Stimulated activated CD4-positive, alpha-beta T cell treated with anti-CD3 and anti-CD28 coated beads, Interleukin-15, amount 100 ng/mL, for 48 hours (primary cell): Measurements from ENCODE around the gene MAPK4.
"Not testable (repeated sequence)": the region's sequence is repeated elsewhere in the genome, so short reads cannot be mapped to it uniquely, and the experiment has no call there.

ENCODE experiments used
- DNase-seq, 2 donors: peaks; one replicate each; pipeline ENCODE4 v3.0.0-alpha.2; 2020; ENCODE audit warnings: low read depth in 2 of 2

Gene MAPK4

DNA sequence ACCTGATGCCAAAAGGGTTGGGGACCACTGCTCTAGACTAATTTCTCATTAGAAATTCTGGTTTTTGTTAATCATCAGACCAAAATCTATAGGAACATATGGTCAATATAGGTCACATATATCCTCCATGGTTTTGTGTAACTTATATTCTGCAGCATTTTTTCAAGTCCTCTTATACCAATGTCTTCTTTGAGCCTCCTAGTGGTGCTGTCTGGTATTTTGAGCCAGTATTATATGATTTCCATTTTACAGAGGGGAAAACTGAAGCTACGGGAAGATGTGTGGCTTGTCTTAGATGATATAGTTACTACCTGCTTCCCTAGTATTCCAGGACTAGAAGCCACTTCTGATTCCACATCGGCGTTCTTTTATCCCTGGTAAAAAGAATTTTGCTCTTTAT, 13.8 kb downstream of the MAPK4 start:
- DNase-seq, result no peak

DNA sequence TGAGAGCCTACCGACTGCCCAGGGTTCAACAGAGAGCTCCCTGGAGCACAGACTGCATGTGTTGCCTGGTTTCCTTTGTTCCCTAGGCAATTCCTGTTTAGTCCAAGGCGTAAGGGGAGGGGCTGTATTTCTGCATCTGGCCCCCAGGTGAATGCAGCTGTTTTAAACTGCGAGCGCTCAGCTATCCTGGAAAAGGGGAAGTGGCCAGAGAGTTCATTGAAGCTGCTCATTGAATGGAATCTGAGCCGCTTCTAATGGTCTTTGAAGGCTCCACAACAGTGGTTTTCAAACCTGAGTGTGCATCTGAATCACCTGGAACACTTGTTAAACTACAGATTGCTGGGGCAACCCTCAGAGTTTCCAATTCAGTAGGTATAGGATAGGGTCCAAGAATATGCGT, 18.1 kb downstream of the MAPK4 start:
- no peak for DNase-seq

DNA sequence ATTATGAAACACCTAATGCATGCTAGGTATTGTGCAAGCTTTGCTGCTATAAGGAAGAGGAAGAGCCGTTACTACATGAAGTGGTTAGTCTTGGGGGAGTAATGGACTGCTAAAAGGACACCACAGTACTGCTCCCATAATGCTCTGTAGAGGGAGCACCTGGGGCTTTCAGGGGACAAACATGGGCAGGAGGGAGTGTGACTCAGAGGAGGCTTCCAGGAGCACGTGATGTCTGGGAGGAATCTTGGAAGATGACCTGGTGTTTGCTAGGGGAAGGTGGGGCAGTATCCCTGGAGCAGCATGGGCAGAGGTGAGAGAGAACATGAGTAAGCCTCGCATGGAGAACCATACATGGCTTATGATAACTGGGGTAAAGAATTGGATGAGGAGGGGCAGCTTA, 18.8 kb downstream of the MAPK4 start:
- no peak for DNase-seq

DNA sequence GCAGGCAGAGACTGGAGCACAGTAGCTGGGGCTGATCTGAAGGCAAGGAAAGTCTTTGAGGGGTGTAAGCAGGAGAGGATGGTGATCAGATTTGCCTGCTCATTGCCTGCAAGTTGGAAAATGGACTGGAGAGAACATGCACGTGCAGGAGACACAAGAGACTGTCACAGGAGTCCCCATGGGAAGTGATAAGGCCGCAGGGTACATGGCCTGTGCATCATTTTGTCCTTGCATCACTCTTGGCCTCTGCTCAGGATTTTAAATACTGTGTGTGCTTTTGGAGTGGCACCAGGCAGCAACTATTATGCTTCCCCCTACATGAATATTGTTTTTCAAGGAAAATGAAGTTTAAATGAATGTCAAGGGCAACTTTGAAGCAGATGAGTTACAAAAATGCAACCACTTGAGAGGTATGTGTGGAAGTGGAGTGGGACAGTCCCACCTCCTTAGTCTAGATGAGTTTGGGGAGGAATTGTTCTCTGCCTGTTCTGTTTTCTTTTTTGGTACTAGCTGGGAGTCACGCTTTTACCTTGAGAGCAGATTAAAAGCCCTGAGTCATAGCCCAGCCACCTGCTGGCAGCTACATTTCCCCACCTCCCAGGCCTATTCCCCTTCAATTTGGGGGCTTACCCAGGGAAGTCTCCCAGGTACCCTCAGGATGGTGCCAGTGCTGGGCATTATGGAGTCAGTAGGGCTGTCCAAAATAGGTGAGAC, 19.3 kb downstream of the MAPK4 start:
- no peak for DNase-seq

DNA sequence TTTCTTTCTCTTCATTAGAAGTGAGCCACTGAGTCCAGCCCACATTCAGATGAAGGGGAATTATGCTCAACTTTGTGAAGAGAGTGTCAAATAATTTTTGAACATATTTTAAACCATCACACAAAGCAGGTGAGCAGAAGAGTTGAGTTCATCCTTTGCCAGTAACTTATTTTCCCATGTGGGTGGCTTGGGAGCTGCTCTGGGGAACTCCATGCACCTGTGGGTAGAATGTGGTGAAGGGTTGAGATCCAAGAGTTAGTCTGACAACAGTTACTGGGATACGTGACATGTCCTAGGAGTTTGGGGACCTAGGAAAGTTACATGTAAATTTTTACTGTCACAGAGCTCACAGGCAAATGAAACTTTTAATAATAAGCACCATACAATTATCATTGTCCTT, 21.6 kb downstream of the MAPK4 start:
- no peak for DNase-seq

DNA sequence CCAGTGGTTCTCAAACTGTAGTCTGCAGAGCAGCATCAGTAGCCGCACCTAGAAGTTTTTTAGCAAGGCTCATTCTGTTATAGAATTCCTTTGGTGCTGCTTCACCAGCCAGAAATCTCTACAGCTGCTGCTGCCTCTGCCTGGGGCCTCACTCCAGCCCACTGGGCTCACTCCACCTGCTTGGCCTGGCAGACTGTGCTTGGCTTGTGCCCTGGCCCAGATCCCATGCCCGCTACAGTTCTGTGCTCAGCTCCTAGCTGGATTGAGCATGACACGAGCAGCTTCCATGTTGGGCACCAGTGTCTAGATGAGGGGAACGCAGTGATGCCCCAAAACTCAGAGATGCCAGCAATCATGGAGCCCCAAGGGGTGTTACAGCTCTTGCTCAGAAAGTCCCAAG, 22.6 kb downstream of the MAPK4 start:
- DNase-seq, result no peak

DNA sequence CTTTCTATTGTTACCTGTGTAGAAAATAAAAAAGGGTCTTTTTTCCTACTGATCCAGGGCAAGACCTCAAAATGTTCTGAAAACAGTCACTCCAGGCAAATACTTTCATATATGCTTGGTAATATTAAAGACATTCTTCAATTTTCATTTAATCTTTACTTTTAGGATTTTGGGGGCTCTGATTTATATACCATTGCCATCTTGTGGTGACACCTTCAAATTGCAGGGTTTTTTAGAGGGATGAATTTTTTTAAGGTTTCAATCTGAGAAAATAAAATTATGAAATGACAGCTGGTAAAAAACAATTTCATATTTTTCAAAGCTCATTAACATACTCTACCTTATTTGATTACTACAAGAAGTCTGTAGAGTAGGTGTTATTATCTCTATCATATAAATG, 26.8 kb downstream of the MAPK4 start:
- no peak for DNase-seq

DNA sequence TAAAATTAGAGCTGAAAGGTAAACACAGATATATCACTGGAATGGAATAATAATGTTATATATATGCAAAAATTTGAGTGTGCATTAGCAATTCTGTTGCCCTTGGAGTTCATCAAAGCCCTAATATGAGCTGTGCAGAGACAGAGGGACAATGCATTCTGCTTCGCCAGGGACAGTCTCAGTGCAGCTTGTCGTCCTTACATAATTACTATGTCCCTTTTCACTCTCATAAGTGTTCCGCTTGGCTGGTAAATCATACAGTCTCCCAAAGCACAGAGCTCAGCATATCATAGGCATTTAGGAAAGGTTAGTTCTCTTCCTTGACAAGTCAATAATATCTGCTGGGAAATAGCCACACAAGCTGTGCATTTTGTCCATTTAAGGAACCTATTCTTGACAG, 30.7 kb downstream of the MAPK4 start:
- DNase-seq, result no peak

DNA sequence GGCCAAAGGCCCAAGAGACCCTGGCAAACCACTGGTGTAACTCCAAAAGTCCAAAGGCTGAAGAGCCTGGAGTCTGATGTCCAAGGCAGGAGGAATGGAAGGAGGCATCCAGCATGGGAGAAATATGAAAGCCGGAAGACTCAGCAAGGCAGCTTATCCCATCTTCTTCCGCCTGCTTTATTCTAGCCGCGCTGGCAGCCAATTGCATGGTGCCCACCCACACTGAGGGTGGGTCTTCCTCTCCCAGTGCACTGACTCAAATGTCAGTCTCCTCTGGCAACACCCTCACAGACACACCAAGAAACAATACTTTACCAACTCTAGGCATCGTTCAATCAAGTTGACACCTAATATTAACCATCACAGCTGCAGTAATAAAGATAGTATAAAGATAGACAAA, 34.1 kb downstream of the MAPK4 start:
- DNase-seq, result no peak

DNA sequence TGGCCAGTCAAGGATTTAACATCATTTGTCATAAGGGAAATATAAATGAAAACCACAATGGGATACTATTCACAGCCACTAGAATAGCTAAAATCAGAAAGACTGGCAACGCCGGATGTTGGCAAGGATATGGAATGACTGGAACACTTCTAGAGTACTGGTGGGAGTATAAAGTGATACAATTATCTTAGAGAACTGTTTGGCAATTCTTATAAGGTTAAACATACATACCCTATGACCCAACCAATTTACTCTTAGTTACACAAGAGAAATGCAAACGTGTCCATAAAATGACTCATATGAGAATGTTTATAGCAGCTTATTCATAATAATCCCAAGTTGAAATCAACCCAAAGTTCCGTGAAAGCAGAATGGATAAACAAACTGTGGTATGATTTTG, 35.1 kb downstream of the MAPK4 start:
- DNase-seq, result no peak

DNA sequence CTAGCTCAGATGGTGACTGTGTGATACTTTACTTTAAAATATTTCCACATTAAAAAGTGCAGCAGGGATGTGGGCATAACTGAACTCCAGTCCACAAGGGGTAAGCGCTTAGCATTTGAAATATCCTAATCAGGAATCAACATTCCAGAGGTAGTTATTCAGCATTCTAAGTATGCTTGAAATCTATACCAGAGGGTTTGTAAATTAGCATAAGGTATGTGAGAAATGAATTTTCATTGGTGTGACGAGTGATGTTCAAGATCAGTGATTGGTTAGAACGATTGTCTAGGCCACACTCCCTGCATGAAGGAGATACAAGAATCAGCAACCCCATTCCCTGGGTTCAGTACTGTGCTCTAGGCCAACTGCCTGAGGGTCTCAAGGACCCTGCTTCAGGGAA, 42.6 kb downstream of the MAPK4 start:
- DNase-seq, result no peak

DNA sequence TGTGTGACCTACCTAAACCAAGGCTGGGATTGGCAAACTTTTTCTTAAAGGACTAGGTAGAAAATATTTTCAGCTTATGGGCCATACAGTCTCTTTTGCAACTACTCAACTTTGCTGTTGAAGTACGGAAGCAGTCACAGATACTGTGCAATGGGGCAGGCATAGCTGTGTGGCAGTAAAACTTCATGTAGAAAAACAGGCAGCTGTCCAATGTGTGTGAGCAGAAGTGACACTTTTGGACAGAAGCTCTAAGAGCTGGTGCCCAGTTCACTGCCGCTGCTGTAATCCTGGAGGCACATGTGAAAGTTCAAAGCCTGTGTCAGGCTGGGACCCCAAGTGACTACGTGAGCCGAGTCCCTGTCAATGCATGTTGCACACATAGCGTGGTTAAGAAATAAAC, 46.7 kb downstream of the MAPK4 start:
- DNase-seq, result no peak

DNA sequence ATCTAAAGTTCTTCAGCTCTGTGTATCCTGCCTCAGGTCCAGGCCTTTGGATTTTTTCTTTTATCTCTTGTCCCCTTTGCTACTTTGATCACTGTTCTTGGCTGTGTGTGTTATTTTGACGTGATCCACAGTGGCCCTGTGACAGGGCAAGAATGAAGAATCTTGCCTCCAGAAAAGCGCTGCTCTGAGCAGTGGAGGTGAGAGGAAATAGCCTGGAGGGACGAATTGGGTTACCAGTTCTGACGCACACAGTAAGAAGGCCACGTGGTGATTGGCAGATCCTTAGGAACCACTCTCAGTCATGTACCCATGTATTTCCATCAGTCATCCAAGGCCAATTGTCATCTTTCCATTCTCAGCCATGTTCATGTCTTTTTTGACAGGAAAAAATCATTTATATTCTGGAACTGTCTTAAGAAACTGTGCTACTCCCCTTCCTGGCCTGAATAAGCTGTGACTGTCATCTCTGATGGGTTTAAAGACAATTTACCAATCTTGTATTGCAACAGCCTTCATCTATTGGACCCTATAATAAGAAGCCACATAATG, 47.6 kb downstream of the MAPK4 start:
- no peak for DNase-seq

DNA sequence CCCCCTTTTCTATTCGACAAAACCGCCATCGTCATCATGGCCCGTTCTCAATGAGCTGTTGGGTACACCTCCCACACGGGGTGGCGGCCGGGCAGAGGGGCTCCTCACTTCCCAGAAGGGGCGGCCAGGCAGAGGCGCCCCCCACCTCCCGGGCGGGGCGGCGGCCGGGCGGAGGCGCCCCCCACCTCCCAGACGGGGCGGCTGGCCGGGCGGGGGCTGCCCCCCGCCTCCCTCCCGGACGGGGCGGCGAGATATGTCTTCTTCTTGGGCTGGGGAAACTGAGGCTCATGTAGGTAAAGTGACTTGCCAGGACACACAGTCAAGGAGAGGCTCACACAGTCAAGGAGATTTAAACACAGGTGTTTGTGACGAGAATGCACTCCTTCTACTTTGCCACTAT, 49.3 kb downstream of the MAPK4 start:
- not testable (repeated sequence) for DNase-seq

DNA sequence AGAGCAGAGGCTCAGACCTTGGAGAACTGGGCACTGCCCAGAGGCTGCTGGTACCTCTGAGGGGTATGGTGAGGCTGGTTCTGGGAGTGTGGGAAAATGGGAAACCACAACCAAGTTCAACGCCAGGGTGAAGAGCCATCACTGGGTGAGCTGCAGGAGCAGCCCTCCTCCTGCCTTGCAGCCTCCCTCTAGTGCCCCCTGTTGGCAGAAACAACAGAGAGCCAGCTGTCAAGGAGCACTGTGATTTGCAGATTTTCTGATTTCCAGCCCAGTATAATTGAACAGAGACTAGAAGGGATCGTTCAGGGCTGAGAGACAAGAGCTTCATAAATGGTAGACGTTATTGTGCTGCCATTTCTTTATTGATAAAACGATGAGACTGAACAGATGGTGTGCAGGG, 50.5 kb downstream of the MAPK4 start:
- DNase-seq, result no peak

DNA sequence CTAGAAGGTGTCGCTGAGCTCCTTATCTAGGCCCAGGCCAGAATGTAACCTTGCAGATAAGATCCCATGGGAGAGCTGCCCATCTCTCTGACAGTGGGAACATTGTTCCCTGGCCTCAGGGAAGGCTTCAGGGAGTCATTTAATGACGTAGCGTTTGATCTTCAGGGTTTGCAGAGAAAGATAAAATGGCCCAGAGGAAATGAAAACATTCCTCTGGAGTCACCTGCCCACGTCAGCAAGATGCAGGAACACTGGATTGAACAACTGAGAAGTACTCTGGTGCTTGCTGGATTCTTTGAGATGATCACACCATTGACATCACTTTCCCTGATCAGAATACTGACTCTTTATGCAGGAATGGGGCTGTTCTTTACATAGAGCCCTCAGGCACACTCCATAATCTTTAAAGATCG, 51.6 kb downstream of the MAPK4 start:
- no peak for DNase-seq

DNA sequence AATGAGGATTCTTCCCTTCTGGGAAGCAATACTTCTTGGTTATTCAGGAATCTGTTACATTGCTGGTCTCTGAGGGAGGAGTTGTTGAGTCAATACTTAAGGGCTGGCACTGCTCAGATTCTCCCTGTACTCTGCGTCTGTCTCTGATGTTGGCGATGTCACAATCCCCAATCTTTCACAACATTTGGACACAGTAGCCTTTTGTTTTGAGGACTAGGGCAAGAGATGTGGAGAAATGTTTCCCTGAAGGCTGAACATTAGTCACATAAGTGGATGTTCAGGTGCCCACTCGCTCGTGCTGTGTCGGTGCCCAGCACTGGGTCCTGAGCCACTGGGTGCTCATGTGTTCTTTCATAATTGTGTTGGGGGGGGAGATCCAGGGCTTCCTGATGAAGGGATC, 55.0 kb downstream of the MAPK4 start:
- DNase-seq, result no peak

DNA sequence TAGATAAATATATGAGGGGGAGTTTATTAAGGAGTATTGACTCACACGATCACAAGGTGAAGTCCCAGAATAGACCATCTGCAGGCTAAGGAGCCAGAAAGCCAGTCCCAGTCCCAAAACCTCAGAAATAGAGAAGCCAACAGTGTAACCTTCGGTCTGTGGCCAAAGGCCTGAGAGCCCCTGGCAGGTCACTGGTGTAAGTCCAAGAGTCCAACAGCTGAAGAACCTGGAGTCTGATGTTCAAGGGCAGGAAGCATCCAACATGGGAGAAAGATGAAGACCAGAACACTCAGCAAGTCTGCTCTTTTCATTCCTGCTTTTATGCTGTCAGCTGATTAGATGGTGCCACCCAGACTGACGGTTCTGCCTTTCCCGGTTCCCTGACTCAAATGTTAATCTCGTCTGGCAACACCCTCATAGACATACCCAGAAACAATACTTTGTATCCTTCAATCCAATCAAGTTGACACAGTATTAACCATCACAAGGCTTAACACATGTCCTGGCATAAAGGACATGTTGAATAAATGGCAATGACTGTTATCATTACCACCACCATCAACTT, 56.7 kb downstream of the MAPK4 start:
- no peak for DNase-seq

DNA sequence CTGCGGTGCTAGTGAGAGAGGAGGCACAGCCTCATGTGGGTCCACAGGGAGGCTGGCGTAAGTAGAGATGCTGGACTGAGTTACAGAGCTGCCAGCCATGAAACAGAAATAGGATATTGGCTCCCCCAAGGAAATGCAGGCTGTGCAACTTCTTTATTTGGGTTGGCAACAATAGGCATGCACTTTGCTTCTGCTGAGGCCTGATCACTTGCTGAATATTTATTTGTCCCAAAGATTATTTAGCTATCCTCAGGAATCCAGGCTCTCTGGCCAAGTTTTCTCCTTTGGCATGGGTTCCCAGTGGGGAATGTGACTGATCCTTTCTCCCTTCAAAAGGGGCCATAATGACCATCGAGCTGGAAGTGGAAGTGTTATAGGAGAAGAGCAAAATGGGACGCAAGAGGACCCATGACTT, 60.0 kb downstream of the MAPK4 start:
- DNase-seq, result no peak

DNA sequence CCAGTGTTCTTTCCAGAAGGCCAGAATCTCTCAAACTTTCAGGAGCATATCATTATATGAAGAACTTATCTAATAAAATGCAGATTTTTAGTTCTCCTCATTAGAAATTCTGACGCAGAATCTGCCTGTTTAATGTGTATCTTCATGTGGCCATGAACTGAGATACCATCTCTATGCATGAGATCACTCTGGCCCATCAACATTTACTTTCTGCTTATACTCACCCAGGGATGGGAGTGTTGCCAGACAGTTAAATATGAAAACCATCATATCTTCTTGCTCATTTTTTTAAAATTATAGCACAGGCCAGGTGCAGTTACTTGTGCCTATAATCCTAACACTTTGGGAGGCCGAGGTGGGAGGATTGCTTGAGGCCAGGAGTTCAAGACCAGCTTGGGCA, 60.4 kb downstream of the MAPK4 start:
- DNase-seq, result no peak

DNA sequence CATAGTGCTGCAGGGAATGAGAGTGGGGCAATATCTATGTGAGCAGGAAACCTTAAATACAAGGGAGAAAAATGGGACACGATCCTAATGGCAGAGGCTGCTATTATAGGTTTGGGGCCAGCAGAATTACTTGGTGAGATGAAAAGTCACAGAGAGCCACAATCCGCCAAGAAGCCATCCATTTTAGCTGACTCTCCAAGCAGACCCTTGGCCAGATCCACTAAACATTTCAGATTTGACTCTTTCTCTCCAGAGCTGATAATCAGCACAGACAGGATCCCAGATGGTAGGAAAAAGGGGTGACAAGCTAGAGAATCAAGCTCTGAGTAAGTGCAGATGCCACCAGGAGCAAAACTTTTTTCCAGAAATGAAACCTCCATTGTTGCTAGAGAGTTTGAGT, 61.5 kb downstream of the MAPK4 start:
- DNase-seq, result no peak

DNA sequence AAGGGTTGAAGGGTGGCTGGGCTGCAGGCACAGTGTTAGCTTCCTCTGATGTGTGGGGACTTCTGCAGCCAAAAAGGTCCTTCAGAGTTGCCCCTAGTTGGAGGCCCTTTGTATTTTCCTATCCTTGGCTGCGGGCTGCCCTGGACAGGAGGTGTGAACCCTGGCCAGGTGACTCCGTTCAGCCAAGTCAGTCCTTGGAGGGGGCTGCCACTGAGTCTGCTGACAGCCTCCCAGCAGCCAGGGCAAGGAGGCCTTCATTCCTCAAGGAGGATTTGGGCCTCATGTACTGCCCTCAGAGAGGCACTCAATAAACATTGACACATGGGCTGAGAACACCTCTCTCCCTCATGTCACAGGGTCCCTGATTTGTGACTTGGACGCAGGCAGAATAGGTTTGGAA, 62.4 kb downstream of the MAPK4 start:
- no peak for DNase-seq

DNA sequence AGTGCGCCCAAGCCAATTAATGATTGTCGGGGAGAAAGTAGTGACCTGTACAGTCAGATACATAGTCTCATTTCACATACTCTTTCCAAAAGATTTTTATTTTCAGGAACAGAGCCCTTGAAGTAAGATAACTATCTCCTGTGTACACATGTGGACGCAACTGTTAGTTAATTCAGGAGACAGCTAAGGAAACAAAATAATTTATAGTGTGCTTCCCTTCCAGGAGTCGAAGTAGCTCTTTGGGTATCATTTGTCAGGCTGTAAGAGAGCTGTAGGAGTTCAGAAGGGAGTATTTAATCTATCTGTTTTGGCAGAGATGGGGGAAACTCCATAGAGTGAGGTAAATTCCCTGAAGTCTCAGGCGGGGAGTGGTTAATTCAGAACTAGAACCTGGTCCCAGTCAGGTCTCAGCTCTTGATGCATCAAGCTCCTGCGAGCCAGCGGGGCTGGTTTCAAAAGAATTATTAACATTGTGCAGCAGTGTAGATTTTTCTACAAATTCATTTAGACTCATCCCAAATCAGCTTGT, 63.0 kb downstream of the MAPK4 start:
- DNase-seq, result no peak
